ENCODE results near the gene GGACT. TPM values are rescaled to one million over a fixed set of nuclear protein-coding genes. Genes with fewer than 3 reads are reported as not detected.

GGACT gene
- total RNA-seq, 1 donor from 2014 or later: 5.1 TPM

- DNase-seq: no peak
These were observed 41.7 kb downstream of the GGACT start for GRCh38 chr13:100546713-100547405.

- DNase-seq: no peak
These were observed 42.9 kb downstream of the GGACT start for GRCh38 chr13:100545684-100546061.

GRCh38 chr13:100544866-100545683 lies 43.5 kb downstream of the GGACT start:
- DNase-seq: no peak

- DNase-seq: no peak
These were observed 44.6 kb downstream of the GGACT start for GRCh38 chr13:100543872-100544602.

- peak; percentile 28 for DNase-seq
These were observed 45.8 kb downstream of the GGACT start for GRCh38 chr13:100542826-100543156.

GRCh38 chr13:100541897-100542825 lies 46.4 kb downstream of the GGACT start:
- DNase-seq: no peak

GRCh38 chr13:100540621-100541020 lies 48.0 kb downstream of the GGACT start:
- DNase-seq: no peak

GRCh38 chr13:100537951-100538462 lies 50.6 kb downstream of the GGACT start:
- DNase-seq: no peak

- DNase-seq: no peak
These were observed 51.1 kb downstream of the GGACT start for GRCh38 chr13:100537486-100537885.

- DNase-seq: no peak
These were observed 51.9 kb downstream of the GGACT start for GRCh38 chr13:100536643-100537180.

- no peak for DNase-seq
These were observed 53.0 kb downstream of the GGACT start for GRCh38 chr13:100535426-100536135.

GRCh38 chr13:100534911-100535310 lies 53.7 kb downstream of the GGACT start:
- DNase-seq: no peak

- no peak for DNase-seq
These were observed 54.3 kb downstream of the GGACT start for GRCh38 chr13:100534147-100534843.

- DNase-seq: no peak
These were observed 55.0 kb downstream of the GGACT start for GRCh38 chr13:100533588-100534041.

GRCh38 chr13:100532836-100533435 lies 55.7 kb downstream of the GGACT start:
- DNase-seq: no peak

- no peak for DNase-seq
These were observed 56.4 kb downstream of the GGACT start for GRCh38 chr13:100532090-100532766.

- DNase-seq: peak; percentile 14
These were observed 57.8 kb downstream of the GGACT start for GRCh38 chr13:100530671-100531213.

- DNase-seq: no peak
These were observed 58.8 kb downstream of the GGACT start for GRCh38 chr13:100529666-100530377.

Data from skin of body (tissue), 2 donors.